Measurements from ENCODE around the gene BMP3.

The BMP3 gene

DNA sequence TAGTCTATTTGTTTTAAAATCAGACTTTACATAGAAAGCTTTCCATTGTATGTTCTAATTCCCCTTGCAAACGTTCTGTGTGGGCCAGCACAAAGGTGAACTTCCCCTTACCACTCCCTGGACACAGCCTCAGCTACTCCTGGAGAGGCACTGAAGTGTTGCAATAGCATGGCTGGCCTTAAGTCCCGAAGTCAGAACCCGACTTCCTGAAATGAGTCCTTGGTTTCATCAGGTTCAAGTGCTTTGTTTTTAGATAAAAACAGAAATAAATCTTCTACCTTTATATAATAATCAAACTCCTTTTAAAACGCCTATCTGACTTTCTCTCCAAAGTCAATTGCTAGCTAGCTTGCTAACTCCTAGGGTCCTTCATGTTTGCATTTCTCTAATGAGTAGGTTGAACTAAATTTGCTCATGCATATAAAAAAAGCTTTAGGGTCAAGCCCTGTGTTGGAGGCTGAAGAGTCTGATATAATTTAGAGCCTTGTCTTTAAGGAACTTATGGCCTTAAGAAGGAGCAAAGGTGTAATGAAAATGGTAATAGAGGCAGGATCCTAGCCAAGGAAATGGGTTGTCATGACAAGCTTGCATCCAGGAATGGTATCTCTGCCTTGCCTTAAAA, 9.0 kb downstream of the BMP3 start:
- no peak for DNase-seq
- Mint-ChIP-seq H3K27ac (no peak overlapping the region), H3K9me3 (no peaks in the 10 kb centered on the region), H3K4me3 (no peak overlapping the region), H3K36me3 (ENCODE audit: low read depth) (no peaks in the 10 kb centered on the region), H3K4me1 (peaks cover 14% of the 10 kb centered on the region), H3K27me3 (ENCODE audit: low read depth, poor library complexity) (peaks cover 19% of the 10 kb centered on the region)
- TF ChIP-seq, protein P1, sequence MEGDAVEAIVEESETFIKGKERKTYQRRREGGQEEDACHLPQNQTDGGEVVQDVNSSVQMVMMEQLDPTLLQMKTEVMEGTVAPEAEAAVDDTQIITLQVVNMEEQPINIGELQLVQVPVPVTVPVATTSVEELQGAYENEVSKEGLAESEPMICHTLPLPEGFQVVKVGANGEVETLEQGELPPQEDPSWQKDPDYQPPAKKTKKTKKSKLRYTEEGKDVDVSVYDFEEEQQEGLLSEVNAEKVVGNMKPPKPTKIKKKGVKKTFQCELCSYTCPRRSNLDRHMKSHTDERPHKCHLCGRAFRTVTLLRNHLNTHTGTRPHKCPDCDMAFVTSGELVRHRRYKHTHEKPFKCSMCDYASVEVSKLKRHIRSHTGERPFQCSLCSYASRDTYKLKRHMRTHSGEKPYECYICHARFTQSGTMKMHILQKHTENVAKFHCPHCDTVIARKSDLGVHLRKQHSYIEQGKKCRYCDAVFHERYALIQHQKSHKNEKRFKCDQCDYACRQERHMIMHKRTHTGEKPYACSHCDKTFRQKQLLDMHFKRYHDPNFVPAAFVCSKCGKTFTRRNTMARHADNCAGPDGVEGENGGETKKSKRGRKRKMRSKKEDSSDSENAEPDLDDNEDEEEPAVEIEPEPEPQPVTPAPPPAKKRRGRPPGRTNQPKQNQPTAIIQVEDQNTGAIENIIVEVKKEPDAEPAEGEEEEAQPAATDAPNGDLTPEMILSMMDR (IDR thresholded peaks at IDR 0.05) = no peak

- Mint-ChIP-seq H3K27me3 (ENCODE audit: low read depth, poor library complexity) (peaks cover 13% of the 10 kb centered on the region), H3K4me3 (no peak overlapping the region), H3K36me3 (ENCODE audit: low read depth) (no peaks in the 10 kb centered on the region), H3K27ac (no peak overlapping the region), H3K4me1 (peaks cover 14% of the 10 kb centered on the region), H3K9me3 (no peaks in the 10 kb centered on the region)
- TF ChIP-seq, protein P1 (IDR thresholded peaks at IDR 0.05) = peak; percentile 81
- DNase-seq = peak; percentile 18
Observed at GRCh38 chr4:81040012-81040659, 9.6 kb downstream of the BMP3 start.

GRCh38 chr4:81042578-81043365, 12.3 kb downstream of the BMP3 start:
- peaks cover 19% of the 10 kb centered on the region for H3K27me3 Mint-ChIP-seq (ENCODE audit: low read depth, poor library complexity)
- H3K4me1 Mint-ChIP-seq = peaks cover 14% of the 10 kb centered on the region

DNA sequence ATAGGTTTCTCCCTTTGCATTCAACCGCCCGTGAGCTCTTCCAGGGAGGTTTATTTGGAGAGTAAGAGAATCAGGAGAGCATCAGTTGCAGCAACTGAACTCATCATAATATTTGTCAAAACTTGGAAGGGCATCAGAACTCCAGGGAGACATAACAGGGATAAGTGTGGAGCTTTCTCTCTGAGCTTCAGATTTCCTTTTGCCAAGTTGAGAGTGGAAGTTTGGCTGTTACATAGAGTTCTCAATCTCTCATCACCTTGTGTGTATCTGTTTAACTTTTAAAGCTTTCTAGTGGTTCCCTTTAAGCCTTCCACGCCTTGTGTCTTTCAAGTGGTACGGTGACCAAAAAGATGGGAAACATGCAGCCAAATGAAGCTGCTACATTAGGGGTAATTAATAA, 18.8 kb downstream of the BMP3 start:
- TF ChIP-seq, protein P1 (IDR thresholded peaks at IDR 0.05) = no peak
- H3K4me3 Mint-ChIP-seq = no peak overlapping the region
- H3K36me3 Mint-ChIP-seq (ENCODE audit: low read depth) = no peaks in the 10 kb centered on the region
- no peak for DNase-seq
- no peaks in the 10 kb centered on the region for H3K4me1 Mint-ChIP-seq
- H3K9me3 Mint-ChIP-seq = no peaks in the 10 kb centered on the region
- H3K27ac Mint-ChIP-seq = no peak overlapping the region
- peaks cover 8% of the 10 kb centered on the region for H3K27me3 Mint-ChIP-seq (ENCODE audit: low read depth, poor library complexity)

More at GRCh38 chr4:81042578-81043365, 12.3 kb downstream of the BMP3 start:
- Mint-ChIP-seq H3K36me3 (ENCODE audit: low read depth) (no peaks in the 10 kb centered on the region), H3K27ac (no peak overlapping the region), H3K4me3 (no peak overlapping the region), H3K9me3 (no peaks in the 10 kb centered on the region)
- TF ChIP-seq, protein P1 (IDR thresholded peaks at IDR 0.05) = no peak
- no peak for DNase-seq

GRCh38 chr4:81049907-81050306, 19.4 kb downstream of the BMP3 start:
- no peaks in the 10 kb centered on the region for H3K9me3 Mint-ChIP-seq
- no peak overlapping the region for H3K4me3 Mint-ChIP-seq
- TF ChIP-seq, protein P1 (IDR thresholded peaks at IDR 0.05) = no peak
- no peak overlapping the region for H3K27ac Mint-ChIP-seq
- peaks cover 8% of the 10 kb centered on the region for H3K27me3 Mint-ChIP-seq (ENCODE audit: low read depth, poor library complexity)
- no peaks in the 10 kb centered on the region for H3K4me1 Mint-ChIP-seq
- no peak for DNase-seq
- no peaks in the 10 kb centered on the region for H3K36me3 Mint-ChIP-seq (ENCODE audit: low read depth)

Data from nephron progenitor cell (in vitro differentiated cells).